VCaP (cell line): ENCODE measurements around the gene BAHCC1.
A peak's percentile ranks its signal among the peaks of the same experiment; 100 is the strongest.

Experiments used
- H3K27ac ChIP-seq: fragments of 450-650 bp; 2 replicates; pipeline ENCODE4 v1.5.1; 2017
- CTCF ChIP-seq: fragments of 450-650 bp; conservative IDR thresholded peaks from 2 replicates; pipeline ENCODE4 v1.5.1; 2017; ENCODE audit warnings: mild to moderate bottlenecking, moderate library complexity

The BAHCC1 gene

GRCh38 chr17:81390029-81390872 lies 5.0 kb upstream of the BAHCC1 start:
- no peak for TF ChIP-seq CTCF
- H3K27ac ChIP-seq = no peak overlapping the region

GRCh38 chr17:81390873-81391255 lies 4.4 kb upstream of the BAHCC1 start:
- TF ChIP-seq CTCF = no peak
- H3K27ac ChIP-seq = no peak overlapping the region

- H3K27ac ChIP-seq = peak overlapping the region; percentile 99; the same call in 1 of the 2 replicates
- TF ChIP-seq CTCF = no peak
These were observed 3.8 kb upstream of the BAHCC1 start for GRCh38 chr17:81391293-81391935.

GRCh38 chr17:81391936-81392908 lies 3.0 kb upstream of the BAHCC1 start:
- H3K27ac ChIP-seq = peak overlapping the region; percentile 99
- no peak for TF ChIP-seq CTCF

- no peak for TF ChIP-seq CTCF
- H3K27ac ChIP-seq = peak overlapping the region; percentile 99
These were observed 2.2 kb upstream of the BAHCC1 start for GRCh38 chr17:81392909-81393654.

- no peak; the same call in 1 of the 2 replicates for TF ChIP-seq CTCF
- H3K27ac ChIP-seq = peak overlapping the region; percentile 99
These were observed 1.4 kb upstream of the BAHCC1 start for GRCh38 chr17:81393684-81394376.
